Measurements from ENCODE around the gene TRPM3. TPM values are rescaled to one million over a fixed set of nuclear protein-coding genes. Genes with fewer than 3 reads are reported as not detected.

The TRPM3 gene
- total RNA-seq, 4 donors from 2014 or later = 0.27 to 1.2 (median 0.47) TPM; not detected in 1

GRCh38 chr9:70588381-70588780 lies 533.0 kb downstream of the TRPM3 start:
- peak overlapping the region; percentile 85 to 90 (median 88) for H3K27ac ChIP-seq
- H3K9me3 ChIP-seq = no peaks in the 10 kb centered on the region
- H3K36me3 ChIP-seq = no peaks in the 10 kb centered on the region
- no peak for ATAC-seq
- H3K27me3 ChIP-seq = no peaks in the 10 kb centered on the region
- no peak overlapping the region for H3K4me3 ChIP-seq
- TF ChIP-seq CTCF (IDR thresholded peaks at IDR 0.05) (no peak), POLR2AphosphoS5 (IDR thresholded peaks at IDR 0.05) (no peak), POLR2A (IDR thresholded peaks at IDR 0.05) (no peak), EP300 (IDR thresholded peaks at IDR 0.05) (no peak)
- peaks cover 37 to 60% (median 43%) of the 10 kb centered on the region in 3 donors for H3K4me1 ChIP-seq
- 63 to 83% methylated on average over 4 to 10 of the region's 11 CpGs for WGBS, 2 donors (ENCODE audit: low coverage in 1 of 2)

- WGBS, 2 donors (ENCODE audit: low coverage in 1 of 2) = 15 to 38% methylated on average over 2 to 3 of the region's 3 CpGs
Measured at GRCh38 chr9:70587201-70587600, 534.2 kb downstream of the TRPM3 start.

GRCh38 chr9:70586476-70586875 lies 534.9 kb downstream of the TRPM3 start:
- ATAC-seq = no peak
- H3K27ac ChIP-seq = peak overlapping the region; percentile 85 to 90 (median 88)
- no peak overlapping the region for H3K4me3 ChIP-seq

More at GRCh38 chr9:70587201-70587600, 534.2 kb downstream of the TRPM3 start:
- H3K4me1 ChIP-seq = peaks cover 37 to 60% (median 43%) of the 10 kb centered on the region in 3 donors
- H3K36me3 ChIP-seq = no peaks in the 10 kb centered on the region
- TF ChIP-seq POLR2AphosphoS5 (IDR thresholded peaks at IDR 0.05) (peak; percentile 63), POLR2A (IDR thresholded peaks at IDR 0.05) (no peak)
- no peak overlapping the region for H3K4me3 ChIP-seq
- no peaks in the 10 kb centered on the region for H3K27me3 ChIP-seq
- H3K27ac ChIP-seq = peak overlapping the region; percentile 85 to 90 (median 88)
- no peaks in the 10 kb centered on the region for H3K9me3 ChIP-seq
- peak; percentile 40 for ATAC-seq

GRCh38 chr9:70581955-70582350 lies 539.5 kb downstream of the TRPM3 start:
- Histone ChIP-seq H3K27me3 (no peaks in the 10 kb centered on the region), H3K36me3 (no peaks in the 10 kb centered on the region)
- 82 to 100% methylated on average over 1 to 2 of the region's 2 CpGs for WGBS, 2 donors (ENCODE audit: low coverage in 1 of 2)

More at GRCh38 chr9:70586476-70586875, 534.9 kb downstream of the TRPM3 start:
- Histone ChIP-seq H3K36me3 (no peaks in the 10 kb centered on the region), H3K4me1 (peaks cover 37 to 57% (median 43%) of the 10 kb centered on the region in 3 donors), H3K9me3 (no peaks in the 10 kb centered on the region), H3K27me3 (no peaks in the 10 kb centered on the region)
- TF ChIP-seq POLR2AphosphoS5 (IDR thresholded peaks at IDR 0.05) = peak; percentile 19
- no peak for TF ChIP-seq EP300 (IDR thresholded peaks at IDR 0.05)
- 37 to 47% methylated on average over 4 of the region's 4 CpGs for WGBS, 2 donors (ENCODE audit: low coverage in 1 of 2)

GRCh38 chr9:70581214-70581954 lies 540.0 kb downstream of the TRPM3 start:
- Histone ChIP-seq H3K36me3 (no peaks in the 10 kb centered on the region), H3K4me3 (no peak overlapping the region), H3K9me3 (no peaks in the 10 kb centered on the region), H3K27me3 (no peaks in the 10 kb centered on the region), H3K27ac (peak overlapping the region in 1 of 4 donors; percentile 0), H3K4me1 (peaks cover 2 to 18% (median 2%) of the 10 kb centered on the region in 3 donors)
- 74 to 84% methylated on average over 5 to 6 of the region's 7 CpGs for WGBS, 2 donors (ENCODE audit: low coverage in 1 of 2)
- no peak for ATAC-seq
- TF ChIP-seq POLR2AphosphoS5 (IDR thresholded peaks at IDR 0.05) (no peak), EP300 (IDR thresholded peaks at IDR 0.05) (no peak), POLR2A (IDR thresholded peaks at IDR 0.05) (no peak), CTCF (IDR thresholded peaks at IDR 0.05) (no peak)

More at GRCh38 chr9:70581955-70582350, 539.5 kb downstream of the TRPM3 start:
- no peak for ATAC-seq
- H3K9me3 ChIP-seq = no peaks in the 10 kb centered on the region
- H3K4me3 ChIP-seq = no peak overlapping the region
- H3K27ac ChIP-seq = peak overlapping the region in 1 of 4 donors; percentile 0
- TF ChIP-seq CTCF (IDR thresholded peaks at IDR 0.05) (no peak), POLR2AphosphoS5 (IDR thresholded peaks at IDR 0.05) (no peak), POLR2A (IDR thresholded peaks at IDR 0.05) (no peak), EP300 (IDR thresholded peaks at IDR 0.05) (no peak)
- H3K4me1 ChIP-seq = peaks cover 7 to 21% (median 8%) of the 10 kb centered on the region in 3 donors
